Lung (tissue), 12 donors: ENCODE data around the gene TEX51. TPM values are rescaled to one million over a fixed set of nuclear protein-coding genes. Genes with fewer than 3 reads are reported as not detected.

ENCODE experiments used
- ATAC-seq: fragments of 200-7000 bp; cut with Tn5 transposase; one replicate; pipeline ENCODE4 v1.9.1; 2020; ENCODE audit warnings: moderate number of reproducible peaks; ENCODE audit not compliant: insufficient read depth, low FRiP score
- DNase-seq, 3 donors: peaks; one replicate each; pipeline ENCODE4 v3.0.0-alpha.2; 2013 to 2017
- H3K27ac ChIP-seq, 2 donors: one replicate each; pipeline ENCODE4 v1.5.1; 2013; ENCODE audit warnings: mild to moderate bottlenecking in 2 of 2, moderate library complexity in 2 of 2, control low read depth in 1 of 2, inconsistent platforms in 1 of 2, low read depth in 1 of 2, low read length in 1 of 2
- H3K27me3 ChIP-seq, 3 donors: one replicate each; pipeline ENCODE4 v1.5.1; 2013; ENCODE audit warnings: low read length in 2 of 3; ENCODE audit not compliant: control insufficient read depth in 3 of 3, insufficient read depth in 3 of 3
- H3K36me3 ChIP-seq, 4 donors: one replicate each; pipeline ENCODE4 v1.5.1; 2013; ENCODE audit warnings: low read length in 4 of 4, mild to moderate bottlenecking in 1 of 4, moderate library complexity in 1 of 4; ENCODE audit not compliant: control insufficient read depth in 4 of 4, insufficient read depth in 4 of 4
- H3K4me1 ChIP-seq, 5 donors: one replicate each; pipeline ENCODE4 v1.5.1; 2013; ENCODE audit warnings: low read length in 5 of 5, mild to moderate bottlenecking in 2 of 5, moderate library complexity in 1 of 5; ENCODE audit not compliant: control insufficient read depth in 5 of 5, insufficient read depth in 5 of 5
- H3K4me3 ChIP-seq: one replicate; pipeline ENCODE4 v1.5.1; 2013; ENCODE audit warnings: mild to moderate bottlenecking, control low read depth, moderate library complexity
- H3K9ac ChIP-seq, 2 donors: one replicate each; pipeline ENCODE4 v1.5.1; 2013; ENCODE audit warnings: low read length in 2 of 2, control low read depth in 1 of 2; ENCODE audit not compliant: insufficient read depth in 1 of 2
- H3K9me3 ChIP-seq, 4 donors: one replicate each; pipeline ENCODE4 v1.5.1; 2013; ENCODE audit warnings: low read length in 3 of 4, mild to moderate bottlenecking in 1 of 4, moderate library complexity in 1 of 4; ENCODE audit not compliant: control insufficient read depth in 4 of 4, insufficient read depth in 3 of 4
- WGBS, 2 donors: extraction: QIAGEN DNeasy Blood & Tissue Kit; methylation state at CpG; one replicate each; pipeline ENCODE4 v1.1.7; 2013; 5-methylcytosine and 5-hydroxymethylcytosine counted together
- polyA plus RNA-seq, 2 donors: library from polyadenylated mRNA; stranded (reverse); fragments of 200-250 nt; gene quantifications; one replicate each; pipeline ENCODE4 v1.2.1, GENCODE V29; 2013
- total RNA-seq, 2 donors: library from RNA; depleted of rRNA in 1 of 2; stranded (reverse); fragments of >200 nt in 1 of 2; gene quantifications; one replicate each; pipeline ENCODE4 v1.2.1, GENCODE V29; 2014 to 2021
- TF ChIP-seq, protein P1 (sequence below): IDR thresholded peaks from 2 replicates; pipeline ENCODE4 v1.5.1; 2012; ENCODE audit warnings: mild to moderate bottlenecking; ENCODE audit errors: control extremely low read depth, extremely low read depth
- donor health status: control.
- donor health status: control.
- donor health status: Bipolar disorder and iron deficiency.
- donor health status: healthy.
- donor health status: DM: yes; HTN: yes; CAD: no.

The TEX51 gene
- total and polyA plus RNA-seq, 4 donors, result not detected

DNA sequence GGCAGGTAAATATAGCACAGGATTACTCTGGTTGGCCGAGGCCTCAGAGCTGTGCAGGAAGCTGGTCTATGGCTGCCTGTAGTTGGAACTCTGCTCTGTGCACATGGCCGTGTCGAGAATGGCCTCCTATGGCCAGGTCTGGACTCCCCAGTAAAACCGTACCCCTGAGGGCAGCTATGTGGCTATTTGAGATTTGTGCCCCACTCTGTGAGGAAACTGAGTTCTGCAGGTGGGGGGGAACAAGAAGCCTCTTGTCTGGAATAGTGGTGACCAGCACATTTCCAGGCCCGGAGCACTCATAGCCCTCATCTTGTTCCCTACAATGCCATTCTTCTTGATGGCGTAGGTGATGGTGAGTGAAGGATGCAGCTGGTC lies 15.0 kb upstream of the TEX51 start:
- TF ChIP-seq, protein P1, sequence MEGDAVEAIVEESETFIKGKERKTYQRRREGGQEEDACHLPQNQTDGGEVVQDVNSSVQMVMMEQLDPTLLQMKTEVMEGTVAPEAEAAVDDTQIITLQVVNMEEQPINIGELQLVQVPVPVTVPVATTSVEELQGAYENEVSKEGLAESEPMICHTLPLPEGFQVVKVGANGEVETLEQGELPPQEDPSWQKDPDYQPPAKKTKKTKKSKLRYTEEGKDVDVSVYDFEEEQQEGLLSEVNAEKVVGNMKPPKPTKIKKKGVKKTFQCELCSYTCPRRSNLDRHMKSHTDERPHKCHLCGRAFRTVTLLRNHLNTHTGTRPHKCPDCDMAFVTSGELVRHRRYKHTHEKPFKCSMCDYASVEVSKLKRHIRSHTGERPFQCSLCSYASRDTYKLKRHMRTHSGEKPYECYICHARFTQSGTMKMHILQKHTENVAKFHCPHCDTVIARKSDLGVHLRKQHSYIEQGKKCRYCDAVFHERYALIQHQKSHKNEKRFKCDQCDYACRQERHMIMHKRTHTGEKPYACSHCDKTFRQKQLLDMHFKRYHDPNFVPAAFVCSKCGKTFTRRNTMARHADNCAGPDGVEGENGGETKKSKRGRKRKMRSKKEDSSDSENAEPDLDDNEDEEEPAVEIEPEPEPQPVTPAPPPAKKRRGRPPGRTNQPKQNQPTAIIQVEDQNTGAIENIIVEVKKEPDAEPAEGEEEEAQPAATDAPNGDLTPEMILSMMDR, result no peak
- Histone ChIP-seq H3K36me3 (no peaks in the 10 kb centered on the region), H3K27me3 (no peaks in the 10 kb centered on the region), H3K4me3 (no peak overlapping the region), H3K27ac (no peak overlapping the region), H3K4me1 (peaks cover 0 to 12% (median 0%) of the 10 kb centered on the region in 5 donors), H3K9me3 (peaks cover 0 to 11% (median 0%) of the 10 kb centered on the region in 4 donors), H3K9ac (no peak overlapping the region)
- WGBS, 2 donors, result 93 to 95% methylated on average over 6 of the region's 6 CpGs
- DNase-seq (no peak), ATAC-seq (no peak)

DNA sequence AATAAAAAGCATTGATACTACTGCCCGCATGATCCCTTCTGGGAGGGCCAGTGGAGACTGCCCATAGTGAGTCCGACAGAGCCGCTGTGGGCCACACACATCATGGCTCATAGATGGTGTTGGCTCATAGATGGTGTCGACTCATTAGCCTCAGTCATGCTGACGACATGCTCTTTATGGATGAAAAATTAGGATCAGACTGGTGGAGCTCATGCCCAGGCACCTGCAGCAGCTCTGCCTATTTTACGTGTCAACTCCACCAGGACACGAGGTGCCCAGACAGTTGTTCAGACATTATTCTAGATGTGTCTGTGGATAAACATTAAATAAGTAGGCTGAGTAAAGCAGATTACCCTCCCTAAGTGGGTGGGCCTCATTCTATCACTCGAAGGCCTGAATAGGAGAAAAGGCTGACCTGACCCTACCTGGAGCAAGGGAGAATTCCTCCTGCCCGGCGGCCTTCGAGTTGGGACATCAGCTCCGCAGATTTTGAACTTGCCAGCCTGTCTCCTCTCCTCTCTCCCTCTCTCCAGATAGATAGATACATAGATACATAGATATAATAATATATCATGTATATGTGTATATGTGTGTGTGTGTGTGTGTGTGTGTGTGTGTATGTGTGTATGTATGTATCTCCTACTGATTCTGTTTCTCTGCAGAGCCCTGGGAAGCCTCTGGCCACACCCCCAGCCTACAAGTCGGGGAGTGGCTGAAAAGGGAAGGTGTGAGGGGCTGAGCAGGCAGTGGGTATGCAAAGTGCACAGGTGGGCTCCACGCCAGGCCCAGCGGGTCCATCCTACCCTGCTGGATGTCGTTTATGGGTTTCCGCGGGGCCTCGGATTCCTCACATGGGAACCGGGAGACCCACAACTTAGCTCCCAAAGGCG lies 13.6 kb upstream of the TEX51 start:
- TF ChIP-seq, protein P1, result no peak
- H3K9me3 ChIP-seq, result peaks cover 0 to 3% (median 0%) of the 10 kb centered on the region in 4 donors
- no peak overlapping the region for H3K4me3 ChIP-seq
- no peak overlapping the region for H3K27ac ChIP-seq
- H3K4me1 ChIP-seq, result peaks cover 0 to 12% (median 0%) of the 10 kb centered on the region in 5 donors
- no peak overlapping the region for H3K9ac ChIP-seq
- WGBS, 2 donors, result 81% methylated on average over 21 of the region's 21 CpGs
- H3K36me3 ChIP-seq, result no peaks in the 10 kb centered on the region
- H3K27me3 ChIP-seq, result no peaks in the 10 kb centered on the region
- no peak for ATAC-seq
- no peak for DNase-seq

DNA sequence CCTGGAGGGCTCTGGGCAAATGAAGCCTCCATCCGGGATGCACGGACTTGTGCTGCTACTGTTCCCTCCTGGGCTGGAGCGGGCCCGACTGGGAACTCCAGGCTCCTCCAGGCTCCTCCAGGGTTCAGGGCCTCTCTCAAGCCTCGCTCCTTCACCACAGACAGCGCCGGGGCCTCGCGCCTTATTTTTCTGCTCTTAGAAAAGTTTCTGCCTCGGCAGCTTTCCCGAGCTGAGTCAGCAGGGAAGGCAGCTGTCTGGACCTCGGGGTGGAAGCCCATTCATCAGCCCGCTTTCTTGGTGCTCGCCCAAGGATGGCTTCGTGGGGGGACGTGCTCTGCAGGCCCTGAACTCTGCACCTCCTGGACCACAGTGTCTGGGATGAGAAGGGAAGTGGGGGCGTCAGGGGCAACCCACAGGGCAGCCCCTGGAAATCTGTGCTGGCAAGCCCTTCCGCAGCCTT lies 12.9 kb upstream of the TEX51 start:
- peaks cover 0 to 3% (median 0%) of the 10 kb centered on the region in 4 donors for H3K9me3 ChIP-seq
- H3K36me3 ChIP-seq, result no peaks in the 10 kb centered on the region
- peak; percentile 74 to 91 (median 86) for DNase-seq
- peaks cover 0 to 12% (median 0%) of the 10 kb centered on the region in 5 donors for H3K4me1 ChIP-seq
- H3K27me3 ChIP-seq, result no peaks in the 10 kb centered on the region
- no peak overlapping the region for H3K4me3 ChIP-seq
- H3K27ac ChIP-seq, result no peak overlapping the region
- ATAC-seq, result no peak
- H3K9ac ChIP-seq, result no peak overlapping the region
- WGBS, 2 donors, result 40 to 49% methylated on average over 18 of the region's 18 CpGs
- TF ChIP-seq, protein P1, result no peak
